CD4-positive, alpha-beta T cell treated with Interleukin-2 at 100 ng/mL for 4 hours (primary cell): Measurements from ENCODE around the gene SFT2D1.

Experiments
- DNase-seq: peaks from one replicate; pipeline ENCODE4 v3.0.0-alpha.2; 2020; ENCODE audit warnings: low spot score

Gene SFT2D1

DNA sequence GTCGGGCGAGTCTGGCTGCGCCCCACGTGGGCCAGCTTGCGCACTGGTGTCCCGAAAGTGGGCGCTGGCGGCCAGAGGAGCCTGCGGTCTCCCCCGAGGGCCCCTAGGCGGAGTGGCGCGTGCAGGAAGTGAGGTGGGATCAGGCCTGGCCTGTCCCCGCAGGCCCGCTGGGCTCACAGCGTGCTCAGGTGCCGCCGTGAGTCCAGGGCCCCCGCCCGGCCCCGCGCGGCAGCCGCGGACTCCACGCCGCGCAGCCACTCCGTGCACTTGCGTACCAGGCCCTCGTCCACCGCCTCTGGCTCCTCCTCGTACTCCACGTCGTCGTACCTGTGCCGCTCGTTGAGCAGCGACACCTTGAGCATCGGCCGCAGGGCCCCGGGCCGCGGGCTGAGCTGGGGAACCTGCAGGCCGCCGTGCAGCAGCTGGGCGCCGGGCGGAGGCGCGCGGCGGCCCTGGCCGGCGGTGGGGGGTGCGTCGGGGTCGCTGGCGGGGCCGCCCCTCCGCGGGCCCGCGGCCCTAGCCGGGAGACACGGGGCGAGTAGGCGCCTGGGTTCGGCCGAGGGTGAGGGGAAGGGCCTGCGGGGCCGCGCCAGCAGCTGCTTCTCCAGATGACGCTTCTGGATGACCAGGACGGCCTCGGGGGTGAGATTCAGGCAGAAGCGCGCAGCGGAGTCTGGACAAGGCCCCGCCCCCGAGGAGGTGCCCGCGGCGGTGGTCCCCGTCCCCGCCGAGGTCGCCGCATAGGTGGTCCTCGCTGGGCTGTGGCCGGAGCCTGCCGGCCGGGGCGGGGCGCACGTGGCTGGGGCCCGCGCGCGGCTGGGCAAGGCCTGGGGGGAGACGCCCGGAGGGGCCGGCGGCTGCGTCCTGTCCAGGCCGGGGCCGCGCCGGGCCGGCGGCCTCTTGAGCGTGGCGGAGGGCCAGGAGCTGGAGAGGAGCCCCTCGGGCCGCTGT lies 35.0 kb downstream of the SFT2D1 start:
- DNase-seq, result no peak

DNA sequence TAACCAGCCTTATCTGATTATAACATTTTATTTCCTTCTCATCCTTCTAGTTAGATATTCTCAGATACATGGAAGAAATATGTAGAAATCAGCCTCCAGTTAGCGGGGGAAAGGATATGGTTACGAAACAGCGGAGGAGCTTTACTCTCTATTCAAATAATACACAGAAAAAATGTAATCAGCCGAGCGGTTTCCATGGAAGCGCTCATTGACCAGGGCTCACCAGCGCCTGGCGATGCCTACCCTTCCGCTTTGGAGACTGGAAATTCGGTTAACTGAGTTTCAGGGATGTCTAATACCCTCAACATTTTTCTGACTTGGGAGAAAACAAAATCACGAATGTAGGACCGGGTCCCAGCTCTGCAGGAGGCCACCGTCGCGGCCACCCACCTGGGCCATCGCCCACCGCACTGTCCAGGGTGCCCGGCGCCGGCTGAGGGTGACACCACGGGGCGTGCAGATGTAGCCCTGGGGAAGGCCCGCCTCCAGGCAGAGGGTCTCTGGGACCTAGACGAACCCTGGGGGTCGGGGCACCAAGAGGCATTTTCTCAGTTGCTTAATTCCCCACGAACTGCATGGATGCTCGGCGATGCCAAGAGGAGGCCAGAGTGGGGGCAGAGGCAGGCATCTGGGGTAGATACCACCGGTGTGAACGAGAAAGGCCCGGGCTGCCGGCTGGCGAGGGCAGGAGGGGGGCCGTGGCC lies 35.8 kb downstream of the SFT2D1 start:
- DNase-seq, result no peak

DNA sequence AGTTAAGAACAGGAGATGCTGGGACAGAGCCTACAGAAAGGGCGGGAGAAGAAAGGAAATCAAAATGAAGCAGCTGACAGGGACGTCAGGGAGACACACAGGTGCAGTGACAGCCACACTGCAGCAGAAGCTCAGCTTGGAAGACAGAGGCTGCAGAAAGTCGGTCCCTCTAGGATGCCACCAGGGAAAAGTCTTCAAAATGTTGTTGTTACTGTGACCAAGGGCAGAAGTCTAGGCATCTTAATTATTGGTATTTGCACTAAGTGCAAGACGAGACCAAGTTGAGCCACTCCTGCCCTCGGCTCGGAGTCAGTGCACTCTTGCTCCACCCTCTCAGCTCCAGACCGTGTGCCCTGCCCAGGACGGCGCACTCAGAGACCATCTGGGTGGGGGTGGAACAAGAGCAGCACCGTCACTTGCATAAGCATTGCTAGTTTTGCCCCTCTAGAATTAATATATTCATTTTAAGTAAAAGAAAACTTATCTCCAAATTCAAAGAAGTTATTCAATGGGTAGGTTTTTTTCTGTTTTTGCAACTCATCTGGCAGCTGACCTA lies 36.7 kb downstream of the SFT2D1 start:
- DNase-seq, result no peak

DNA sequence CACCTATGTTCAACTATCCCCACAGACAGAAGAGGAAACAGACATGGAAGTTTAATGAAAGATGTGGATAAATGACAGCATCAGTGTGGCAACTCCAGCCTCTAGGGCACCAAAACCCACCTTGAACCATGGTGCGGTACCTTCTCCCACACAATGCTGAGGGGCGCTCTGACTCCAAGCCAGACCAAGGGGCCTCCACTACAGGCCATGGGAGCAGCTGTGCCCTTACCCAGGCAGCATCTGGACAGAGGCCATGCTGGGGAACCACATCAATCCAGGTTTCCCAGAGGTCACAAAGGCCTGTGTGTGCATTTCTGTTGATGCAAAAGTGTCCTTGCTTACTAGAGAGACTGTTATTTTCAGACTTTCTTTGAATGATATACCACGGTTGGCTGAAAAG lies 38.2 kb downstream of the SFT2D1 start:
- no peak for DNase-seq

DNA sequence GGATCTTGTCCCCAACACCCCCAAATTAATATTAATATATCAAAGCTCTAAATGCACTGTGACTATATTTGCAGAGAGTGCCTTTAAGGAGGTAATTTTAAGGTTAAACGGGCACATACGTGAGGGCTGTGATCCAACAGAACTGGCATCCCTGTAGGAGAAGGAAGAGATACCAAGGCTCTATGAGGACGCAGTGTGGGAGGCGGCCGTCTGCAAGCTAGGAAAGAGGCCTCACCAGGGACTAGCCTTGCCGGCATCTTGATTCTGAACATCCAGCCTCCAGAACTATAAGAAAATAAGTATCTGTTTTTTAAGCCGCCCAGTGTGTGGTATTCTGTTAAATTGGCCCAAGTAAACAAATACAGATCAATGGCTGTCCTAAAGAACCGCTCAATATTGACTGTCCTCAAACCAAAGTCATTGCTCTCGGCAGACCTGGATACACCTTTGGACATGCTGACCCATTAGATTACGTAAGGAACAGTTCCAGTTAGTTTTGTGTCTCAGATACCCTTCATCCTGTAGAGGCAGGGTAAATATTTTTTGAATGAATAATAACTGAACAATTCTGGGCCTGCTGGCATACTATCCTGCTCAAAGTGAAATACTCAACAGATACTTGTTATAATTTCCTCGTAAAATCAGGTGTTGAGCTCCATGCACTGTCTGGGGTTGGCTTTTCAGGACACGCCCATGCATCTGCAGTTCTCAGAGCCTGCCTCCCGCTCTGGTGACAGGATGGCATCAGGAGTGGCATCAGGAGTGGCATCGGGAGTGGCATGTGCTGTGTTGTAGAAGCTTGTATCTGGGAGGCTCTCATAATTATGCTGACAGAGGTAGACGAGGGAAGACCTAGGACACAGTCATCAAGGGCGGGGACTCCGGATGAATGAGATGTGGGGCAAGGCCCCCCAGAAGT lies 40.5 kb downstream of the SFT2D1 start:
- DNase-seq, result no peak

DNA sequence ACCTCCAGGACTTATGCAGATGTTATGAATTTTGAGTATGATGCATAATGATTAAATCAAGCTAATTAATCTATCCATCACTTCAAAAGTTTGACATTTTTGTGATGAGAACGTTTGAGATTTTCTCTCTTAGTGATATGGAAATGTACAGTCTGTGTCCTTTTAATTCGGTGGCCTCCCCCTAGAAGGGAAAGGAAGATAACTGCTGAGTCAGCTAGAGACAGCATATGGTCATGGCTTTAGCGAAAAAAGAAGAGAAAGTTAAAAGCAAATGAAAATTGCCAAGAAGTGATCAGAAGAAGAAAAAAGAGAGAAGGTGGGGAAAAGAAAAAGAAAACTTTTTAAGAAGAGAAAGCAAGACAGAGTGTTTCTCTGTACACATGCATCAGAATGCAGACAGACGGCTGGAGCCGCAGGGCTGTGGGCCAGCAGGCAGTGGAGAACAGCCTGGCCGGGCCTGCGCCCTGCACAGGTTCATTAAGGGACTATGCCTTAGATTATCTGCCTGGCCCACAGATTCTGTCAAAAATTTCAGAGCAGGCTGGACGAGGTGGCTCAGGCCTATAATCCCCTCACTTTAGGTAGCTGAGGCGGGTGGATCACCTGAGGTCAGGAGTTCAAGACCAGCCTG lies 41.9 kb downstream of the SFT2D1 start:
- DNase-seq, result no peak

DNA sequence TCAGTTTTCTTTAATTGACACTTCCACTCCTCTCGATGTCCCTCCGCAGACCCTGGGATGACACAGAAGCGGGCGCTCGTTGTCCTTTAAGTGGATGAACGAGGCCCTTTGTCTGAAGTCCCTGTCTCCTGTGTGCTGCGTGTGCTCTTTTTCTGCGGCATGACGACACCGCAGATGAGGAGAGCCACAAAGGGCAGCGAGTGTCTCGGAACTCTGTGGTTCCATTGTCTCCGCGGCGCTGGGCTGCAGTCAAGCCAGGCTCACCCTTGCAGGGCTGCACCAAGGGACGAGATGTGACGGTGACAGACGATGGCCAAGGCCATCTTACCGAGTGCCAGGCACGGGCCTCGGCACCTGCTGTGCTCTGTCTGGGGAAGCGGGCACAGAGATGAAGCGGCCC lies 44.7 kb downstream of the SFT2D1 start:
- DNase-seq, result no peak

DNA sequence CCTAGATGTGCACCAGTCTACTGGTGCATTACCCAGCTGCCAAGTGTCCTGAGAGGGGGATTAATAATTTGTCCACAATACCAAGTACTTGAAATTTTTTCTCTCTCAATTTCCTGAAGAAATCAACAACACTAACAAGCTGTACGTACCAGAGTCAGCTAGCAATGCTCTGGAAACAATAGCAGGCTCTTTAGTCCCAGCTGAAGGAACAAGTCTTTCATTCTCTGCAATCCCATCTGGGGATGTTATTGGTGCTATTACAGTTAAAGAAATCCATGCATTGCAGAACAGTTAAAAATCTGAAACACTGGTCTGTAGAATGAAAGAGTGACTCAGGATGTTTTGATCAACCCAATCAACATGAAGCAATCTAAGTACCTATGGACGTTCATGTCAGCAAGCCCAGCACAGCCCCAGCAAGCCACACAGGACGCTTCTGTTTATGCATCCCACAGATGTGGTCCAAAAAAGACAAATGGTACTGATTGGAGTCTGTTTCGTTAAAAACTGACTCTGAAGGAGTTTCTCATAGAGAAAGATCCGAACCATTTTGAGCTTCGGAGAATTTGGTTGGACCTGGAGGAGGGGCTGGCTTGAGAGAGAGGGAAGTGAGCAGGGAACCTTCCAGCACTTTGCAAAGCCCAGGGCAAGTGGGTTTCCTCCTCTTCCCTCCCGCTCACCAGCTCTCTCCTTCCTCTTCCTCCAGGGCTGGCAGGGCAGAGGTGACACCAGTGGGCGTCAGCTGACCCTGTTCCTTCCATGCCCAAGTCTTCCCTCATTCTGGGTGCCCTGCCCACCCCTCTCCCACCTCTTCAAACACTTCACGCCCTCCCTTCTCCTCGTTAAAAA lies 46.1 kb downstream of the SFT2D1 start:
- no peak for DNase-seq

DNA sequence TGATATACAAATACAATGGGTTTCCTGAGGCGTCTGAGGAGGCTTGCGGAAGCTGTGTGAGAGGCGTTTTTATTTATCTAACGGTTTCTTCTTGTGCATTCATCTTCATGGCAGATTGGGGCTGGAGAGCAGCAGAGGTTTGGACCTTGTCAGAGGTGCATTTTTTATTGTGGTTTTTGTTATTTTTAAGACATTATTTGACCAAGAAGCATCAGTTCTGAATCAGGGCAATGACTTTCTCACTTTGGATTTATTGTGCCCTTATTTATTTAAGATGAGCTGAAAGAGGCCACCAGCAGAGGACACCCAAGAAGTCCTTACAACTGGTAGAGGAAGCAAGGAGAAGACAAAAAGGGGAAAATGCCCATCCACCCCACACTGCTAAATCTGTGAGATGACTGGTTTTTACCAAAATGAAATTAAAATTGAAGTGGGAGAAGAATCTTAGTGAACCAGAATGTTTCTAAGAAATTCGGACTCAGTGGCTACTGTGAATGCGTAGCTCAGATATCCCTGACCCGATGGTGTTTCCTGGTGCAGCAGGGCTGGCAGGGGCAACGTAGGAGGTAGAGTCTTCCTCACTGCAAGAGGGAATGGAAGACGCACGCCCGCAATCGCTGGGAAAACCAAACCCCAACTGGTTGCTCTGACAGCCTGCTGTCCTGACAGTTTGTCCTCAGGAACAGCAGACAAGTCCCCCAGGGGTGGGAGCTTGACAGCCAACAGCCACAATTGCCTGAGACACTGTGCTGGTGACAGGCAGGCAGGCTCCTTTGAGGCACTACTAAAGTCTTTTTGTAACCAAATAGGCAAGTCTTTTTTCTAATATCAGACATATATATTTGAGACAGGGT lies 48.4 kb downstream of the SFT2D1 start:
- DNase-seq, result no peak

DNA sequence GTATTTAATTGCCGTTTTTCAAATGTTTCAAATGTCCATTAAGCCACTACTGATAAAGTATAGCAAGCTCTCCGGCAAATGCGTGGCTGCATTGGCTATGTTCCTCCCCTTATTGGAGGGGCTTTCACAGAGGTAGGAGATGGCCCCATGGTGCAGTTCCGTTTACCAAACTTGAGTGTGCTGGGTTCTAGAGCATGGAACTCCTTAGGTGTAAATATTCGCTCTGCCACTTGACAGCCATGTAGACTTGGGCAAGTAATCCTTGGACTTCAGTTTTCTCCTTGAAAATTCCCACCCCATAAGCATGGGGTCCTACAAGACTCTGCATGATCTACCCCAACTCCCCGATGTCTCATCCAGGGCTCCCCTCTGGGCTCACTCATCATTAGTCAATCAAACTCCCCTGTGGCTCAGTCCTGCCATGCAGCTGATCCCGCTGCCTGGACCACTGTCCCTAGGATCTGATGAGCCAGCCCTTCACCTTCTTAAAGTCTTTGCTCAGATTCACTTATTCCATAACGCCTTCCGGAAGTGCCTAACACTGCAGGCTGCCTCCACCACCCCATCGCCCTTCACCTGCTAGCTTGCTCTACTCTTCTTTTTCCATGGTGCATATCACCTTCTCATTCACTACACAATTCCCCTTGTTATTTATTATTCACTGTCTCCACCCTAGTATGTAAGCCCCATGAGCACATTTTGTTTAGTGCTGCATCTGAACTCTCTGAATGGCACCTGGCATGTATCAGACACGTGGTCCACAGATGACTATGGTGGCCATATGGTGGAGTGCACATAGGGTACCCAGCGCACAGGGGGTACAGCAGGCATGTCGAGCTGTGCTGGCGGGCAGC lies 52.9 kb downstream of the SFT2D1 start:
- DNase-seq, result no peak

DNA sequence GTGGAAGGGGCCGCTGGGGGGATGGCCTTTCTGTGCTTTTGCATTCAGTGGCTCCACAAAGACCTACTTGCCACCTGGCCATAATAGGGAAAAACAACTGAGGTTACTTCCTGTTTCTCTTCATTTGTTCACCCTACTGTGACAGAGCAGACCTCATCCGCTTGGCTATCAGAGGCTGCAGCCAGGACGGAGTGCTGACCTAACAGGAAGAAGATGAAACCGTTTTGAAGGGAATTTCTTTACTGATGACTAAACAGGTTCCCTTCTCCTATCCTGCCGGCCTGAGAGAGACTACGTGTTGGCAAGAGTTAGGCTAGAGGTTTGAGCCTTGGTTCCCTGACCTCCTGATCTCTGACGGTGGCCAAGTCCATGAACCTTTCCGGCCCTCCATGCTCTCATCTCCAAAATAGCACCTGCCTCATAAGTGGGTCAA lies 55.5 kb downstream of the SFT2D1 start:
- no peak for DNase-seq

DNA sequence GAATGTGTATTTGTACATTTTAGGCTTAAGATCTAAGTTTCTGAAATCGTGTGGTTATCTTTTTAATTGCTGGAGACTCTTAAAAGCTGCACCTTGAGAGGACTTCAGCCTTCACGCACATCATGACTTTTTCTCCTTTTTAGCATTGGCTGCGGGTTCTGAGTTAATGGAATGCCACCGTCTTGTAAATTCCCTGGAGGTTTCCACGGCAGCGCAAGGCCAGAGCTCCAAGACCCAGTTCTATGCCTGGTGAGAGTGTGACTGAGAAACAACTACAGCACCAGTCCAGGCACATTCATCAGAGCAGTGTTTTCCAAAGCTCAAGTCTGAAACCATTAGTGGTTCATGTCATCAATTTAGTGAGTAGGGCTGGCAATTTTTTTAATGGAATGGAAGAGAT lies 57.1 kb downstream of the SFT2D1 start:
- no peak for DNase-seq

DNA sequence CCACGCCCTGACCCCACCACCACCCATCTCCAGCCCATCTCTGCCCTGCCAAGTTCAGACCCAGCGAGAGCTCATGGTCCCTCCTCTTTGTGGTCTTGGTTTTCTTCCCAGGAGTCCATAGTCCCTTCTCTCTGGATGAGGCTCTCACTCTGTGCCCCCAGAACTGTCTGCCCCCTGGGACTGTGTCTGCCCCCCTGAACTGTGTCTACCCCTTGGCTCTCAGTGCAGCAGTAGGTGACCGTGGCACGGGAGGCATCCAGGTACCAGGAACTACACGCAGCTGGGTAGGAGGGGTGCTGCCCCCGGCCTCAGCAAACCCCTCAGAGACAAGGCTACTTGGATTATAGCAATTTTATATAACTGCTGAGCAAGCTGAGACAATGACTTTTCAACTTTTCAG lies 57.7 kb downstream of the SFT2D1 start:
- no peak for DNase-seq

DNA sequence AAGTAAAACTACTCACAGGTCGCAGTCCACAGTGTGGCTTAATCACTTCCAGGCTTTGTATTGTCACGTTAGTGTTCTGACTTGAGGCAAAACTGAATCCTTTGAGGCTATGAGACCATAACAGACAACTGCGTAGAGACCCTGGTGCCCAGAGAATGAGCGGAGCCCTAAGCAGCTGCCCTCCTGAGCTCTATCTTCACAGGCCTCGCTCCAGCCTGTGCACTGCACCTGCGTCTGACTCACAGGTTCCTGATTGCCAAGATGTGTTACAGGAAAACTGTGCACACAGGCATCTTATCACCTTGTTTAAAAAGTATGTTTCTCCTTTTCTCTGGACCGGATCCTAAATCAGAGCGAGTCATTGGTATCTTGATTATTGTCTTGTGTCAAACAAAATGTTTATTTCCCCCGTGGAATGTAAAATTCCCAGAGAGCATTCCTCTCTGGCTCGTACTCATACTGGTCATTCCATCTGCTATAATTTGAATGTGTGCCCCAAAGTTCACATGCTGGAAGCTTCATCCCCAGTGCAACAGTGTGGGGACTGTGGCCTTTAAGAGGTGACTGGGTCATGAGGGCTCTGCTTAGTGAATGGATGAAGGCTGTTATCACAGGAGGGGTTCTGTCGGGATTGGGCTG lies 59.8 kb downstream of the SFT2D1 start:
- no peak for DNase-seq

DNA sequence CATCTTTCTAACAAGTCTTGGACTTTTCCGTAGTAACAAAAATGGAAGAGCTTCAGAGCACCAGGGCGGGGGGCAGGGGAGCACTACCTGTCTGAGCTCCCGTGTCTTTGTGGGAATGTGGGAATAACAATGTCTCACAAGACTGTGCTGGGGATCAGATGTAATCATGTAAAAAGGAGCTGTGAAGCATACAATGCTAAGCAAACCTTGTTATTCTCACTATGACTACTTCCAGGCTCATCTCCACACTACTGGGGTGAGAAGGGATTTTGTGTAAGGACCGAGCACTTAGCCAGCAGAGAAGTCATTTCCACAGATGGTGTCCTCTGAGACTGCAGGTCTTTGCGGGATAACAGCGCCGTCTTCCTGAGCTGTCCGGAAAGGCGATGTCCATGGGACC lies 61.2 kb downstream of the SFT2D1 start:
- no peak for DNase-seq

DNA sequence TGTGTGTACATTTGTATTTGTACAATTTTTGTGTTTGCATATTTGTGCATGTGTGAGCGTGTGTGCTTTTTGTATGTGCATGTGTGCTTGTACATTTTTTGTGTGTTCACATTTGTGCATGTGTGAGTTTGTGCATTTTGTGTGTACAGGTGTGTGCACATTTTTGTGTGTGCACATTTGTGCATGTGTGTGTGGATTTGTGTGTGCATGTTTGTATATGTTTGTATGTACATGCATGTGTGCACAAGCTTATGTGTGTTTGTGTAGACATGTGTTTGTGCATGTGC lies 63.0 kb downstream of the SFT2D1 start:
- no peak for DNase-seq

DNA sequence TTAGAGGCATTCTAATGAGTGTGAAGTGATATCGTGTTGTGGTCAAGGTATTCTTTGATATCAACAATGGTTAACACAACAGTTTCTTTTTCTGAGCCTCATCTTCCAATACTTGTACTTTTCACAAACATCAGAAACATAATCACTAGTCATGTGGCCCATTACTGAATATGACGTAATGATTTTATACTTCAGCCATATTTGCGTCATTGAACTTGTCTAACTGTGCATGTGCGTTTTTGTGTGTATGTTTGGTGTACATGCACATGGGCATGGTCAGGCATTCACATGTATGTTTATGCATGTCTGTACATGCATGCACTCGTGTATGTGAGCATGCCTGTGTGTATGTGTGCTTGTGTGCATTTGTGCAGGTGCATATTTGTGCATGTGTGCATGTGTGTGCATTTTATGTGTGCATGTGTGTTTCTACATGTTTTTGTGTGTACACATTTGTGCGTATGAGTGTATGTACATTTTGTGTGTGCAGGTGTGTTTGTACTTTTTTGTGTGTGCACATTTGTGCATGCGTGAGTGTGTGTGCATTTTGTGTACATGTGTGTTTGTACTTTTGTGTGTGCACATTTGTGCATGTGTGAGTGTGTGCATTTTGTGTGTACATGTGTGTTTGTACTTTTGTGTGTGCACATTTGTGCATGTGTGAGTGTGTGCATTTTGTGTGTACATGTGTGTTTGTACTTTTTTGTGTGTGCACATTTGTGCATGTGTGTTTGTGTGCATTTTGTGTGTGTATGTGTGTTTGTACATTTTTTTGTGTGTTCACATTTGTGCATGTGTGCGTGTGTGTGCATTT lies 63.6 kb downstream of the SFT2D1 start:
- DNase-seq, result no peak
